ENCODE data around the gene IQCF5.

DNA sequence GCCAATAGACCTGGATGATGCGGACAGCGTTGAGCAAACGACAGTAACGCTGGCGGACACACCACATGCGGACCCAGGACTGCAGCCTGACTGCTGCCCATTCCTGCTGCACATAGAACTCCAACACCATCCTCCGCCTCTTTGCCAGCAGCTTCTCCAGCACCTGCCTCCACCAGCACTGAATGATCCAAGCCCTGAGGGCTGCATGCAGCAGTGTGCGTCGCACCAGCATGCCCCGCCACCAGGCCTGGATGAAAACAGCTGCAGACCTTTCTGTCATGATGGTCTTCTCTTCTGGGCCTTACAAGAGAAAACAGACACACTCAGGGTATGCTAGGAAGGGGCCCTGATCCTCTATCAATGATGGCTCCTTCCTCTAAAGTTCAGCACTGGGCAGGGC lies 1.5 kb downstream of the IQCF5 start:
- TF ChIP-seq, protein P1, sequence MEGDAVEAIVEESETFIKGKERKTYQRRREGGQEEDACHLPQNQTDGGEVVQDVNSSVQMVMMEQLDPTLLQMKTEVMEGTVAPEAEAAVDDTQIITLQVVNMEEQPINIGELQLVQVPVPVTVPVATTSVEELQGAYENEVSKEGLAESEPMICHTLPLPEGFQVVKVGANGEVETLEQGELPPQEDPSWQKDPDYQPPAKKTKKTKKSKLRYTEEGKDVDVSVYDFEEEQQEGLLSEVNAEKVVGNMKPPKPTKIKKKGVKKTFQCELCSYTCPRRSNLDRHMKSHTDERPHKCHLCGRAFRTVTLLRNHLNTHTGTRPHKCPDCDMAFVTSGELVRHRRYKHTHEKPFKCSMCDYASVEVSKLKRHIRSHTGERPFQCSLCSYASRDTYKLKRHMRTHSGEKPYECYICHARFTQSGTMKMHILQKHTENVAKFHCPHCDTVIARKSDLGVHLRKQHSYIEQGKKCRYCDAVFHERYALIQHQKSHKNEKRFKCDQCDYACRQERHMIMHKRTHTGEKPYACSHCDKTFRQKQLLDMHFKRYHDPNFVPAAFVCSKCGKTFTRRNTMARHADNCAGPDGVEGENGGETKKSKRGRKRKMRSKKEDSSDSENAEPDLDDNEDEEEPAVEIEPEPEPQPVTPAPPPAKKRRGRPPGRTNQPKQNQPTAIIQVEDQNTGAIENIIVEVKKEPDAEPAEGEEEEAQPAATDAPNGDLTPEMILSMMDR (conservative IDR thresholded peaks at IDR 0.05 in 1 of 2, IDR thresholded peaks at IDR 0.05 in 1 of 2; ENCODE audit: low read depth in 1 of 2, low read length in 2 of 2), result no peak
- no peak for TF ChIP-seq EZH2 (IDR thresholded peaks at IDR 0.05; ENCODE audit: low read length, missing control alignments)

All from fibroblast of lung (primary cell).